Left ventricle myocardium inferior (tissue), 1 donor: ENCODE data around the gene ATF1. TPM values are rescaled to one million over a fixed set of nuclear protein-coding genes. Genes with fewer than 3 reads are reported as not detected.
A peak's percentile ranks its signal among the peaks of the same experiment; 100 is the strongest.
"Not testable (repeated sequence)": the region's sequence is repeated elsewhere in the genome, so short reads cannot be mapped to it uniquely, and the experiment has no call there.

Experiments
- DNase-seq: peaks from one replicate; pipeline ENCODE4 v3.0.0-alpha.2; 2020
- H3K27ac ChIP-seq: fragments of 200-600 bp; replicated peaks from 2 replicates; pipeline ENCODE4 v1.8.0; 2021
- H3K27me3 ChIP-seq: fragments of 200-600 bp; 2 replicates; pipeline ENCODE4 v1.8.0; 2021; ENCODE audit warnings: low read depth
- H3K36me3 ChIP-seq: fragments of 200-600 bp; 2 replicates; pipeline ENCODE4 v1.8.0; 2021
- H3K4me1 ChIP-seq: fragments of 200-600 bp; 2 replicates; pipeline ENCODE4 v1.8.0; 2021
- H3K4me3 ChIP-seq: fragments of 200-600 bp; 2 replicates; pipeline ENCODE4 v1.8.0; 2021; ENCODE audit warnings: mild to moderate bottlenecking, moderate library complexity
- H3K9me3 ChIP-seq: fragments of 200-600 bp; replicated peaks from 2 replicates; pipeline ENCODE4 v1.8.0; 2021
- intact Hi-C: fragments of 100-400 bp; cut with micrococcal nuclease; formaldehyde crosslinking; loops from one replicate; pipeline ENCODE4 v1.11.0; 2022
- total RNA-seq: library from RNA; stranded (reverse); fragmentation: NEBNext Ultra II Directional; extraction: Animal tissue kit (Norgen Biotek cat#: 25700); gene quantifications from one replicate; pipeline ENCODE4 v1.2.1, GENCODE V29; 2021
- TF ChIP-seq, protein P1 (sequence below): fragments of 200-600 bp; IDR thresholded peaks from 2 replicates; pipeline ENCODE4 v1.8.0; 2021; ENCODE audit warnings: antibody characterized with exemption, mild to moderate bottlenecking, borderline replicate concordance
- donor health status: DM: no; HTN: yes; CAD: no; lungs with severe emphysema.

ATF1 gene
- total RNA-seq, 1 donor from 2014 or later = 28.3 TPM

DNA sequence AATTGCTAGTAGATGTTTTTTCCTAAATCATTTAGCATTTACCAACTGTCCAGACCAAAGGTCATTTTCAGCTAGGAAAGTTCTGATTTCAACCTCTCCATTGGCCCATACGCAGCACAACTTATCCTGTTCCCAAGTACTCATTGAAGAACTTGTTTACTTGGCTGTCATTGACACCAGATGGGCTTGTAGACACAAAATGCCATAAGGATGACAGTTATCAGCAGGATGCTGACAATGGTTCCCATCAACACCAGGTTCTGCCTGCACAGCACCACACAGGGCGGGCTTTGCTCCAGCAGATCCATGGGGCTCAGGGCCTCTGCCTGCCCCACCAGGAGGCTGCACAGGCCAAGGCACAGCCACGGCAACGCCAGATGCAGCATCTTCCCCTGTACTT lies 42.3 kb downstream of the ATF1 start:
- no peaks in the 10 kb centered on the region for H3K27me3 ChIP-seq
- H3K4me1 ChIP-seq = no peaks in the 10 kb centered on the region
- DNase-seq = no peak
- no peaks in the 10 kb centered on the region for H3K9me3 ChIP-seq
- no peak overlapping the region for H3K27ac ChIP-seq
- no peak overlapping the region for H3K4me3 ChIP-seq
- TF ChIP-seq, protein P1, sequence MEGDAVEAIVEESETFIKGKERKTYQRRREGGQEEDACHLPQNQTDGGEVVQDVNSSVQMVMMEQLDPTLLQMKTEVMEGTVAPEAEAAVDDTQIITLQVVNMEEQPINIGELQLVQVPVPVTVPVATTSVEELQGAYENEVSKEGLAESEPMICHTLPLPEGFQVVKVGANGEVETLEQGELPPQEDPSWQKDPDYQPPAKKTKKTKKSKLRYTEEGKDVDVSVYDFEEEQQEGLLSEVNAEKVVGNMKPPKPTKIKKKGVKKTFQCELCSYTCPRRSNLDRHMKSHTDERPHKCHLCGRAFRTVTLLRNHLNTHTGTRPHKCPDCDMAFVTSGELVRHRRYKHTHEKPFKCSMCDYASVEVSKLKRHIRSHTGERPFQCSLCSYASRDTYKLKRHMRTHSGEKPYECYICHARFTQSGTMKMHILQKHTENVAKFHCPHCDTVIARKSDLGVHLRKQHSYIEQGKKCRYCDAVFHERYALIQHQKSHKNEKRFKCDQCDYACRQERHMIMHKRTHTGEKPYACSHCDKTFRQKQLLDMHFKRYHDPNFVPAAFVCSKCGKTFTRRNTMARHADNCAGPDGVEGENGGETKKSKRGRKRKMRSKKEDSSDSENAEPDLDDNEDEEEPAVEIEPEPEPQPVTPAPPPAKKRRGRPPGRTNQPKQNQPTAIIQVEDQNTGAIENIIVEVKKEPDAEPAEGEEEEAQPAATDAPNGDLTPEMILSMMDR = no peak
- intact Hi-C loops = no loop called here
- peaks cover 27% of the 10 kb centered on the region for H3K36me3 ChIP-seq

DNA sequence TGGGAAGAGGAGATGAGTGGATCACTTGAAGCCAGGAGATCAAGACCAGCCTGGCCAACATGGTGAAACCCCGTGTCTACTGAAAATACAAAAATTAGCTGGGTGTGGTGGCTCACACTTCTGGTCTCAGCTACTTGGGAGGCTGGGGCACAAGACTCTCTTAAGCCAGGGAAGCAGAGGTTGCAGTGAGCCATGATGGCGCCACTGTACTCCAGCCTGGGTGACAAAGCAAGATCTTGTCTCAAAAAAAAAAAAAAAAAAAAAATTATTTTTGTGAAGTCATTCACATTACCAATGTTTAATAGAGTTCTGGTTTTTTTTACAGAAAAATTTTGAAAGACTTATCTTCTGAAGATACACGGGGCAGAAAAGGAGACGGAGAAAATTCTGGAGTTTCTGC lies 45.2 kb downstream of the ATF1 start:
- peaks cover 52% of the 10 kb centered on the region for H3K36me3 ChIP-seq

GRCh38 chr12:50814921-50815320 lies 51.0 kb downstream of the ATF1 start:
- intact Hi-C loops, H3K9me3 ChIP-seq, H3K27ac ChIP-seq, H3K4me1 ChIP-seq, DNase-seq, H3K27me3 ChIP-seq, H3K4me3 ChIP-seq: not testable (repeated sequence)
- H3K36me3 ChIP-seq = peaks cover 100% of the 10 kb centered on the region

More for the DNA sequence above, 45.2 kb downstream of the ATF1 start:
- H3K27me3 ChIP-seq, H3K9me3 ChIP-seq, intact Hi-C loops, H3K4me1 ChIP-seq, H3K27ac ChIP-seq, DNase-seq, H3K4me3 ChIP-seq: not testable (repeated sequence)

DNA sequence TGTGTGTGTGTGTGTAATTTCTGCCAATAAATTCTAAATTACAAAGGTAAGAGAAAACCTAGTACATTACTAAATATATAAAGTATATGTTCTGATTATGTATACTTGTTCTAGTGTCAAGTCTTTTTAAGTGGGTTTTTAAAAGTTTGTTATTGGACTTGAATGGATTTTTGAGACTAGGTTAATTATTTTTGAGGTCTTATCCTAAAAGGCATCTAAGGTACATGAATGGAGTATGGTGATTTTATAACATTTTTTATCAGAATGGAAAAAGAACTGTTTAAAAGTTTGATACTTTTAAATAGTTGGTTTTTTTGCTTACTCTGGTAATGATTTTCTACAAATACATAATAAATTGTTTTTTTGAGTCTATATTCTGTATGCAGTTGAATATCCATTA lies 56.3 kb downstream of the ATF1 start:
- Histone ChIP-seq H3K27me3 (no peaks in the 10 kb centered on the region), H3K4me3 (no peak overlapping the region), H3K9me3 (no peaks in the 10 kb centered on the region), H3K27ac (no peak overlapping the region), H3K4me1 (peaks cover 4% of the 10 kb centered on the region), H3K36me3 (peaks cover 58% of the 10 kb centered on the region)
- intact Hi-C loops = no loop called here
- DNase-seq = no peak
- TF ChIP-seq, protein P1 = no peak

- intact Hi-C loops = no loop called here
- Histone ChIP-seq H3K36me3 (peaks cover 39% of the 10 kb centered on the region), H3K4me3 (no peak overlapping the region), H3K27me3 (no peaks in the 10 kb centered on the region), H3K4me1 (peaks cover 10% of the 10 kb centered on the region), H3K9me3 (no peaks in the 10 kb centered on the region), H3K27ac (no peak overlapping the region)
- TF ChIP-seq, protein P1 = no peak
- DNase-seq = no peak
Measured at GRCh38 chr12:50822082-50822481, 58.2 kb downstream of the ATF1 start.

- H3K27ac ChIP-seq, H3K27me3 ChIP-seq, H3K9me3 ChIP-seq, H3K4me3 ChIP-seq, intact Hi-C loops, DNase-seq: not testable (repeated sequence)
- Histone ChIP-seq H3K36me3 (peaks cover 22% of the 10 kb centered on the region), H3K4me1 (peaks cover 10% of the 10 kb centered on the region)
Measured at GRCh38 chr12:50823724-50824123, 59.8 kb downstream of the ATF1 start.

- intact Hi-C loops = loop anchor here (5.0 kb wide), 1 partner anchor 162 kb away; no protein-coding TSS in a partner anchor
- no peak overlapping the region for H3K4me3 ChIP-seq
- no peak for DNase-seq
- no peaks in the 10 kb centered on the region for H3K27me3 ChIP-seq
- peaks cover 11% of the 10 kb centered on the region for H3K36me3 ChIP-seq
- peaks cover 10% of the 10 kb centered on the region for H3K4me1 ChIP-seq
- no peaks in the 10 kb centered on the region for H3K9me3 ChIP-seq
- TF ChIP-seq, protein P1 = no peak
- peak overlapping the region; percentile 81 for H3K27ac ChIP-seq
Measured at GRCh38 chr12:50824914-50825313, 61.0 kb downstream of the ATF1 start.
